ENCODE results near the gene CERS6. TPM values are rescaled to one million over a fixed set of nuclear protein-coding genes. Genes with fewer than 3 reads are reported as not detected.

CERS6 gene
- total and polyA plus RNA-seq, 2 of the 8 experiments (the other 6 are each of a cell fraction or from before 2014, with no cell fraction given), result 6.8 to 28.2 TPM

DNA sequence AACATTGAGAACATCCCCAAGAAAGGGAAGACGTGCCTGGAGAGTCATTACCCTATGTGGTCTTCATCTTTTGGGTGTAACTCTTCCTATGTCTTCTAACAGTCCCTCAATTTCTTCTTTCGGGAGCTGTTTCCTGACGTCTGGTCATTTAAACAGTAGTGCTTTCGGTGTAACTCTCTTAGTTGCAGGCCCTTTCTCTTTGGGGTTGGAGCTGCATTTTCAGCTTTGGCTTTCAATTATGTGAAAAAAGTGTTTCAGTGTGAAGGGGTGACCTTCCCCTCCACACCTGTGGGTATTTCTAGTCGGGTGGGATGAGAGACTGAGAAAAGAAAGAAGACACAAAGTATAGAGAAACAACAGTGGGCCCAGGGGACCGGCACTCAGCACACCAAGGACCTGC, 105.9 kb downstream of the CERS6 start:
- Histone ChIP-seq H3K27ac (ENCODE audit: low read depth, low read length) (no peak overlapping the region), H3K9ac (replicated peaks in 1 of 4; ENCODE audit: extremely low read depth in 1 of 4, low read depth in 3 of 4, low read length in 3 of 4) (no peak overlapping the region), H2AFZ (ENCODE audit: low read length) (no peak overlapping the region), H3K79me1 (ENCODE audit: low read depth, low read length) (no peaks in the 10 kb centered on the region; the same call in 1 of the 2 replicates), H3K9me3 (ENCODE audit: insufficient read depth in 2 of 2, low read depth in 1 of 2, low read length in 1 of 2) (no peaks in the 10 kb centered on the region), H2BK15ac (ENCODE audit: low read length) (no peak overlapping the region), H3K4me3 (ENCODE audit: extremely low read depth in 1 of 4, insufficient read depth in 2 of 4, low read depth in 3 of 4, low read length in 4 of 4) (no peak overlapping the region), H3K23ac (ENCODE audit: insufficient read length) (no peak overlapping the region), H2BK12ac (ENCODE audit: low read depth, low read length) (no peak overlapping the region), H3K56ac (replicated peaks; ENCODE audit: insufficient read length, low read depth, low read length) (no peak overlapping the region), H2BK120ac (replicated peaks; ENCODE audit: low read depth, low read length) (no peak overlapping the region), H3K79me2 (ENCODE audit: control insufficient read depth in 1 of 2, insufficient read depth in 2 of 2, low read length in 2 of 2) (no peaks in the 10 kb centered on the region; a peak in 2 of 4 replicates), H4K5ac (ENCODE audit: insufficient read length, low read depth, low read length) (no peak overlapping the region), H2AK5ac (ENCODE audit: low read depth, low read length) (no peak overlapping the region), H3K23me2 (ENCODE audit: low read depth, low read length) (no peaks in the 10 kb centered on the region), H2BK20ac (ENCODE audit: low read length) (no peak overlapping the region), H3K4ac (replicated peaks; ENCODE audit: insufficient read length, low read depth, low read length) (no peak overlapping the region), H3K36me3 (ENCODE audit: control insufficient read depth in 2 of 4, insufficient read depth in 4 of 4, low read length in 3 of 4) (peaks cover 0 to 6% (median 1%) of the 10 kb centered on the region in 4 experiments; a peak in 2 of 8 replicates), H2BK5ac (ENCODE audit: low read depth, low read length) (no peak overlapping the region), H3K14ac (ENCODE audit: insufficient read length) (no peak overlapping the region), H3K4me2 (ENCODE audit: insufficient read depth in 1 of 2, low read depth in 2 of 2, low read length in 2 of 2) (no peak overlapping the region), H4K91ac (replicated peaks; ENCODE audit: insufficient read length, low read length) (no peak overlapping the region), H4K8ac (ENCODE audit: extremely low read depth, insufficient read depth, low read length) (no peak overlapping the region), H3K4me1 (replicated peaks in 1 of 4; ENCODE audit: control insufficient read depth in 3 of 4, insufficient read depth in 4 of 4, low read length in 3 of 4) (peaks cover 0 to 3% (median 0%) of the 10 kb centered on the region in 4 experiments; a peak in 1 of 7 replicates), H3K27me3 (replicated peaks in 1 of 4; ENCODE audit: control insufficient read depth in 3 of 4, extremely low read depth in 1 of 4, insufficient read depth in 3 of 4, low read length in 3 of 4) (no peaks in the 10 kb centered on the region), H4K20me1 (replicated peaks in 1 of 2; ENCODE audit: control insufficient read depth in 1 of 2, insufficient read depth in 2 of 2, low read length in 2 of 2) (no peaks in the 10 kb centered on the region), H3K18ac (ENCODE audit: extremely low read depth, low read length) (no peak overlapping the region)
- DNase-seq (ENCODE audit: low read depth in 1 of 2, low spot score in 2 of 2) (no peak), FAIRE-seq (no peak)
- TF ChIP-seq GTF2F1 (IDR thresholded peaks at IDR 0.05; ENCODE audit: borderline replicate concordance, low read depth, low read length) (no peak), RNF2 (IDR thresholded peaks at IDR 0.05; ENCODE audit: borderline replicate concordance, low read depth, low read length, missing control alignments, poor library complexity, severe bottlenecking) (no peak), KDM5A (IDR thresholded peaks at IDR 0.05; ENCODE audit: low read length) (no peak), SIN3A (conservative IDR thresholded peaks at IDR 0.05 in 1 of 2, IDR thresholded peaks at IDR 0.05 in 1 of 2; ENCODE audit: low read depth in 1 of 2, low read length in 2 of 2) (no peak), SIX5 (IDR thresholded peaks at IDR 0.05; ENCODE audit: low read depth, low read length) (no peak), KDM1A (IDR thresholded peaks at IDR 0.05; ENCODE audit: borderline replicate concordance, low read length) (no peak)
- TF ChIP-seq, protein P1, sequence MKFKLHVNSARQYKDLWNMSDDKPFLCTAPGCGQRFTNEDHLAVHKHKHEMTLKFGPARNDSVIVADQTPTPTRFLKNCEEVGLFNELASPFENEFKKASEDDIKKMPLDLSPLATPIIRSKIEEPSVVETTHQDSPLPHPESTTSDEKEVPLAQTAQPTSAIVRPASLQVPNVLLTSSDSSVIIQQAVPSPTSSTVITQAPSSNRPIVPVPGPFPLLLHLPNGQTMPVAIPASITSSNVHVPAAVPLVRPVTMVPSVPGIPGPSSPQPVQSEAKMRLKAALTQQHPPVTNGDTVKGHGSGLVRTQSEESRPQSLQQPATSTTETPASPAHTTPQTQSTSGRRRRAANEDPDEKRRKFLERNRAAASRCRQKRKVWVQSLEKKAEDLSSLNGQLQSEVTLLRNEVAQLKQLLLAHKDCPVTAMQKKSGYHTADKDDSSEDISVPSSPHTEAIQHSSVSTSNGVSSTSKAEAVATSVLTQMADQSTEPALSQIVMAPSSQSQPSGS (IDR thresholded peaks at IDR 0.05; ENCODE audit: low read length), result no peak
- POLR2A ChIA-PET (ENCODE audit: partially characterized antibody), result interaction anchor here (1.2 to 1.3 kb wide), 2 partner anchors 9 to 11 kb away, joined by 3 read pairs; no protein-coding TSS in a partner anchor
- CTCF ChIA-PET (ENCODE audit: partially characterized antibody), result no interaction called here
- 80% methylated on average over 6 of the region's 6 CpGs; no CpG with 5 or more reads in 1 of the 2 experiments for WGBS, 2 experiments (ENCODE audit: extremely low coverage in 1 of 2, insufficient coverage in 1 of 2, insufficient read length in 1 of 2, insufficient replicate concordance in 2 of 2, low coverage in 1 of 2, low lambda C conversion rate in 2 of 2, missing lambda C conversion rate in 1 of 2)
